Bronchial epithelial cell (primary cell): Measurements from ENCODE around the gene OXT. TPM values are rescaled to one million over a fixed set of nuclear protein-coding genes. Genes with fewer than 3 reads are reported as not detected.
A peak's percentile ranks its signal among the peaks of the same experiment; 100 is the strongest.
"Not testable (repeated sequence)": the region's sequence is repeated elsewhere in the genome, so short reads cannot be mapped to it uniquely, and the experiment has no call there.

Source experiments
- DNase-seq: peaks from one replicate; pipeline ENCODE4 v3.0.0-alpha.2; 2010; ENCODE audit warnings: low read depth
- FAIRE-seq: peaks from 2 replicates; lab custom pipeline; 2011; peaks lifted over from hg19 to GRCh38; lab: Jason Lieb, UNC
- H3K27me3 ChIP-seq: 2 replicates; pipeline ENCODE4 v1.5.1; 2011; ENCODE audit warnings: low read length; ENCODE audit not compliant: control insufficient read depth, insufficient read depth
- H3K36me3 ChIP-seq: 2 replicates; pipeline ENCODE4 v1.5.1; 2011; ENCODE audit warnings: low read length; ENCODE audit not compliant: control insufficient read depth, insufficient read depth
- H3K4me3 ChIP-seq: 2 replicates; pipeline ENCODE4 v1.5.1; 2011; ENCODE audit warnings: mild to moderate bottlenecking, low read depth, low read length, control low read depth
- total RNA-seq: library from RNA; depleted of rRNA; stranded (reverse); fragments of >200 nt; gene quantifications from 2 replicates; pipeline ENCODE4 v1.2.1, GENCODE V29; 2014
- TF ChIP-seq, protein P1 (sequence below): IDR thresholded peaks from 2 replicates; pipeline ENCODE4 v1.5.1; 2011; ENCODE audit warnings: mild to moderate bottlenecking, moderate library complexity, low read length, control low read depth, inconsistent platforms; ENCODE audit not compliant: insufficient read depth, severe bottlenecking

OXT gene
- total RNA-seq, 1 donor from 2014 or later: not detected

DNA sequence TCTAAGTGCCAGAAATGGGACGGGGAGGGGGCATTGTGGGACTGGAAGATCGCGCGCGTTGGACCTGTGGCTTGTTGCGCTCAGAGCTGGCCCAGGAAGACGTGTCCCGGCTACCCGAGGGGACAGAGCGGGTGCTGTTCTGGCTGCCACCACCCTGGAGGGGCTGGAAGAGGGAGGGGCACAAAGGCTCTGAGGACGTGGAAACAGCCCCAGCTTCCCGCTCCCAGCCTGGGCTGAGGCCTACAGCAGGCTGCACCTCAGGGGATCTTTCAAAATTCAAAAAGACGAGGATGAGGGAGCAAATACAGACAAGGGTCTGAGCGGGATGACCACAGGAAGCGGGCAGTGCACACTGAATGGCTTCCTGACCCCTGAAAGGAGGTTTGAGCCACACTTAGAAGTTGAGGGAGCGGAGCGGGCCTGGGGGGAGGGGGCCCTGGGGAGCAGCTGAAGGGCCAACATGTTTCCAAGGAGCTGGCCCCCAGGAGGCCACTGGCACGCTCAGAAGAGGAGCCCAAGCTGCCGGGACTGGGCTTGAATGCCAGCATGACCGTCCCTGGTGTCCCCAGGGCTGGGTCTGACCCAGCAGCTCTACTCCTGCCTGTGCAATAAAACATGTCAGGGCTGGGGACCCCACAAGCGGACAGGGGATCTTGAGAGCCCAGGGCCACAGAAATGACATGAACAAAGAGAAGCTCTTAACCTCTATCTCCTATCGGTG lies 1.3 kb downstream of the OXT start:
- FAIRE-seq: no peak

DNA sequence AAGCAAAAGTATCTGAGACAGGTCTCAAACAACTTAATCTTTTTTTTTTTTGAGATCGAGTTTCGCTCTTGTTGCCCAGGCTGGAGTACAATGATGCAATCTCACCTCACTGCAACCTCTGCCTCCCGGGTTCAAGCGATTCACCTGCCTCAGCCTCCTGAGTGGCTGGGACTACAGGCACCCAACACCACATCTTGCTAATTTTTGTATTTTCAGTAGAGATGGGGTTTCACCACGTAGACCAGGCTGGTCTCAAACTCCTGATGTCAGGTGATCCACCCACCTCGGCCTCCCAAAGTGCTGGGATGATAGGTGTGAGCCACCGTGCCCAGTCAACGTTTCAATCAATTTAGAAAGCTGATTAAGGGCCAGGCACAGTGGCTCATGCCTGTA lies 1.8 kb downstream of the OXT start:
- H3K27me3 ChIP-seq, H3K4me3 ChIP-seq, H3K36me3 ChIP-seq, DNase-seq, FAIRE-seq: not testable (repeated sequence)

More for the DNA sequence above, 1.3 kb downstream of the OXT start:
- Histone ChIP-seq H3K4me3 (no peak overlapping the region), H3K27me3 (peaks cover 6% of the 10 kb centered on the region), H3K36me3 (no peaks in the 10 kb centered on the region)
- TF ChIP-seq, protein P1, sequence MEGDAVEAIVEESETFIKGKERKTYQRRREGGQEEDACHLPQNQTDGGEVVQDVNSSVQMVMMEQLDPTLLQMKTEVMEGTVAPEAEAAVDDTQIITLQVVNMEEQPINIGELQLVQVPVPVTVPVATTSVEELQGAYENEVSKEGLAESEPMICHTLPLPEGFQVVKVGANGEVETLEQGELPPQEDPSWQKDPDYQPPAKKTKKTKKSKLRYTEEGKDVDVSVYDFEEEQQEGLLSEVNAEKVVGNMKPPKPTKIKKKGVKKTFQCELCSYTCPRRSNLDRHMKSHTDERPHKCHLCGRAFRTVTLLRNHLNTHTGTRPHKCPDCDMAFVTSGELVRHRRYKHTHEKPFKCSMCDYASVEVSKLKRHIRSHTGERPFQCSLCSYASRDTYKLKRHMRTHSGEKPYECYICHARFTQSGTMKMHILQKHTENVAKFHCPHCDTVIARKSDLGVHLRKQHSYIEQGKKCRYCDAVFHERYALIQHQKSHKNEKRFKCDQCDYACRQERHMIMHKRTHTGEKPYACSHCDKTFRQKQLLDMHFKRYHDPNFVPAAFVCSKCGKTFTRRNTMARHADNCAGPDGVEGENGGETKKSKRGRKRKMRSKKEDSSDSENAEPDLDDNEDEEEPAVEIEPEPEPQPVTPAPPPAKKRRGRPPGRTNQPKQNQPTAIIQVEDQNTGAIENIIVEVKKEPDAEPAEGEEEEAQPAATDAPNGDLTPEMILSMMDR: no peak
- no peak for DNase-seq

DNA sequence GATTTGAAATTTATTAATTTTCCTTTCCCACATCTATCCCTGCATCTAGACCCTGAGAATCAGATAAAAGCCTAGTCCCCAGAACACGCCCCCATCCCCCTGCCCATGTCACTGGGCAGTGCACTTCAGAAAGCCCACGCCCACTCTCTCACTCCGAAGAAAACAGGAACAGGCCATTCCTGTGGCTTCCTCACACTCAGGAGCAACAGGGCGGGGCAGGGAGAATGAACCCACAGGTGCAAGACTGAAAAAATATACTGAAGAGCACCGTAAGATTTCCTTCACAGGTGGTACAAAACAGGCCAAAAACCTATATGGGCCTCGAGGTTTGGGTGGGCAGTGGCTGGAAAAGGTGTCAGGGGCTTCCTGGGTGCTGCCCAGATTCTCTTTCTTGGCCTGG lies 3.4 kb downstream of the OXT start:
- TF ChIP-seq, protein P1: no peak
- peak; percentile 5 for DNase-seq
- Histone ChIP-seq H3K27me3 (peaks cover 6% of the 10 kb centered on the region), H3K4me3 (no peak overlapping the region), H3K36me3 (no peaks in the 10 kb centered on the region)
- FAIRE-seq: no peak

DNA sequence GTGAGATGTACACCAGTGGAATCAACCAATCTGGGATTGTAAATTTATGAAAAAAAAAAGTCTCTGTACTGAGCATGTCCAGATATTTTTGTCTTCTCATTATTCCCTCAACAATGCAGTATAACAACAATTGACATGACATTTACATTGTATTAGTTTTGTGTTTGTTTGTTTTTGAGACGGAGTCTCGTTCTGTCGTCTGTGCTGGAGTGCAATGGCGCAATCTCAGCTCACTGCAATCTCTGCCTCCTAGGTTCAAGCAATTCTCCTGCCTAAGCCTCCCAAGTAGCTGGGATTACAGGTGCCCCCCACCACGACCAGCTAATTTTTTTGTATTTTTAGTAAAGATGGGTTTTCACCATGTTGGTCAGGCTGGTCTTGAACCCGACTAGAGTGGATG lies 3.9 kb downstream of the OXT start:
- not testable (repeated sequence) for H3K36me3 ChIP-seq, DNase-seq, H3K4me3 ChIP-seq, FAIRE-seq, H3K27me3 ChIP-seq

DNA sequence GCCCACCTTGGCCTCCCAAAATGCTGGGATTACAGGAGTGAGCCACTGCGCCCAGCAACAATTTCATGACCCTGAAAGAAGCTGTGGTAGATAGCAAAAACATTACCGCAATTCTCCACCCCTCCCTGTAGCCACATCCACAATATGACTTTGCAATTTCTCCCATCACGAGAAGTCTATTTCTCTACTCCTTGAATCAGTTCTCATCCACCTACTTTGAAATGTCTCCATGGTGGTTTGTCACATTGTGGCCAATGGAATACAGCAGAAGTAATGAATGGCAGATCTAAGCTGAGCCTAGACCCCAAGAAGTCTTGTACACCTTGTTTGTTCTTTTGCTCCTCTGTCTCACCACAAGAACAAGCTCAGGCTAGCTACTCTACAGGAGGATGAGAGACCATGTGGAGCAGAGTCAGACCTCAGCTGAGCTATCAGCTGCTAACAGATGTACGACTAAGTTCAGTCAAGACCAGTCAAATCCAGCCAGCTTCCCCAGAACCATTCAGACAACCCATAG lies 6.3 kb downstream of the OXT start:
- H3K4me3 ChIP-seq: no peak overlapping the region
- no peaks in the 10 kb centered on the region for H3K36me3 ChIP-seq
- no peak for FAIRE-seq
- TF ChIP-seq, protein P1: no peak
- peak; percentile 38 for DNase-seq
- peaks cover 19% of the 10 kb centered on the region for H3K27me3 ChIP-seq

DNA sequence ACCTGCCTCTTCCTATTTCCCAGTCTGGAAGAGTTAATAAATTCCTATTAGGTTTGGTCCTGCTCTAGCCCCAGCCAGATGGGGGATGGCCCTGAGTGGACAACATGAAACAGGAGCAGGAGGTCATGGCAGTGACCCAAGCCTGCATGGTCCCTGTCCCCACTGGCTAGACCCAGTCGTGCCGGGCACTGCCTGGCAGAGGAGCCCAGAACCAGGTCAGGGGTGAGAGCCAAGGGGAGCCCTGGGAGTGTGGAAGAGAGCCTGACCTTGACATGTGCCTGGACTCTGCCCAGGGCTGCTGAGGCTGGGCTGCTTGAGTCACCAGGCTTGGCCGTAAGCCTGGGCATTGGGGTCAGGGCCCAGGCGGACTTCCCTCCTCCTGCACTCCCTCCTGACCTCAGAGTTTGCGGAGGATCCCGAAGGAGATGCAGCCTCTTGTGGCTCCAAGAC lies 9.5 kb downstream of the OXT start:
- TF ChIP-seq, protein P1: no peak
- FAIRE-seq: no peak
- no peaks in the 10 kb centered on the region for H3K36me3 ChIP-seq
- H3K4me3 ChIP-seq: no peak overlapping the region
- H3K27me3 ChIP-seq: peaks cover 19% of the 10 kb centered on the region
- DNase-seq: no peak
